Urinary bladder (tissue), 4 donors: ENCODE data around the gene SERPIND1. TPM values are rescaled to one million over a fixed set of nuclear protein-coding genes. Genes with fewer than 3 reads are reported as not detected.

Experiments
- DNase-seq: peaks from one replicate; pipeline ENCODE4 v3.0.0-alpha.2; 2015; ENCODE audit errors: extremely low spot score
- H3K27ac ChIP-seq: one replicate; pipeline ENCODE4 v1.5.1; 2013; ENCODE audit warnings: low read depth, mild to moderate bottlenecking, moderate library complexity
- H3K36me3 ChIP-seq: one replicate; pipeline ENCODE4 v1.6.1; 2013; ENCODE audit warnings: mild to moderate bottlenecking, moderate library complexity; ENCODE audit not compliant: insufficient read depth
- H3K4me1 ChIP-seq: one replicate; pipeline ENCODE4 v1.6.1; 2013; ENCODE audit warnings: mild to moderate bottlenecking, moderate library complexity; ENCODE audit not compliant: insufficient read depth
- H3K4me3 ChIP-seq: one replicate; pipeline ENCODE4 v1.5.1; 2013; ENCODE audit warnings: low read depth, low read length
- WGBS: extraction: QIAGEN DNeasy Blood & Tissue Kit; methylation state at CpG from one replicate; pipeline ENCODE4 v1.1.7; 2013; 5-methylcytosine and 5-hydroxymethylcytosine counted together
- polyA plus RNA-seq: library from polyadenylated mRNA; stranded (reverse); fragments of 200-250 nt; gene quantifications from one replicate; pipeline ENCODE4 v1.2.3, GENCODE V29; 2013
- total RNA-seq: library from RNA; depleted of rRNA; stranded (reverse); fragments of >200 nt; gene quantifications from one replicate; pipeline ENCODE4 v1.2.3, GENCODE V29; 2014
- donor health status: healthy with polysubstance abuse.
- donor health status: healthy.

SERPIND1 gene
- total and polyA plus RNA-seq, 2 donors: 0.16 to 1.2 TPM

- DNase-seq: no peak
- Histone ChIP-seq H3K27ac (no peak overlapping the region), H3K4me1 (no peaks in the 10 kb centered on the region), H3K4me3 (no peak overlapping the region), H3K36me3 (peaks cover 3% of the 10 kb centered on the region)
- 83% methylated on average over 8 of the region's 8 CpGs for WGBS
These were observed 12.1 kb downstream of the SERPIND1 start for GRCh38 chr22:20786048-20786447.

DNA sequence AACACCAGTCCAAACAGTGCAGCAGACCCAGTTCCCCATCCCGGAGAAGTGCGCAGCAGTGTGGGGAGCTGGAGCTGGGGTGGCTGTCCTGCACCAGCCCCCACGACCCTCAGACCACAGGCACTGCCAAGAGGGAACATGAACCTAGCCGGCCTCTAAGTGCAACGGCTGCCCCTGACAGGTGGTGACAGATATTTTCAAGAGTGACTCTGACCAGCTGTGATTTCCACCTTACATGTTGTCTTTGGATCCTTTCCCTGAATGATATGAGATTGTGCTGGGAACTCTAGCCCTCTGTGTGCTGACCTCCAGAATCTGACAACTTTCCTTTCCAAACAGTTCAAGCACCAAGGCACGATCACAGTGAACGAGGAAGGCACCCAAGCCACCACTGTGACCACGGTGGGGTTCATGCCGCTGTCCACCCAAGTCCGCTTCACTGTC, 12.6 kb downstream of the SERPIND1 start:
- H3K4me1 ChIP-seq: no peaks in the 10 kb centered on the region
- 72% methylated on average over 10 of the region's 10 CpGs for WGBS
- H3K27ac ChIP-seq: no peak overlapping the region
- DNase-seq: no peak
- no peak overlapping the region for H3K4me3 ChIP-seq
- H3K36me3 ChIP-seq: peaks cover 3% of the 10 kb centered on the region

DNA sequence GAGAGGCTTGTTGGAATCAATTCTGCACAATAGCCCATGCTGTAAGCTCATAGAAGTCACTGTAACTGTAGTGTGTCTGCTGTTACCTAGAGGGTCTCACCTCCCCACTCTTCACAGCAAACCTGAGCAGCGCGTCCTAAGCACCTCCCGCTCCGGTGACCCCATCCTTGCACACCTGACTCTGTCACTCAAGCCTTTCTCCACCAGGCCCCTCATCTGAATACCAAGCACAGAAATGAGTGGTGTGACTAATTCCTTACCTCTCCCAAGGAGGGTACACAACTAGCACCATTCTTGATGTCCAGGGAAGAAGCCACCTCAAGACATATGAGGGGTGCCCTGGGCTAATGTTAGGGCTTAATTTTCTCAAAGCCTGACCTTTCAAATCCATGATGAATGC, 13.3 kb downstream of the SERPIND1 start:
- no peak overlapping the region for H3K27ac ChIP-seq
- H3K4me3 ChIP-seq: no peak overlapping the region
- no peak for DNase-seq
- WGBS: 96% methylated on average over 4 of the region's 4 CpGs
- H3K36me3 ChIP-seq: peaks cover 3% of the 10 kb centered on the region
- no peaks in the 10 kb centered on the region for H3K4me1 ChIP-seq

GRCh38 chr22:20787746-20788626, 14.1 kb downstream of the SERPIND1 start:
- no peak for DNase-seq
- 90% methylated on average over 4 of the region's 4 CpGs for WGBS
- peaks cover 3% of the 10 kb centered on the region for H3K36me3 ChIP-seq
- no peaks in the 10 kb centered on the region for H3K4me1 ChIP-seq
- no peak overlapping the region for H3K4me3 ChIP-seq
- no peak overlapping the region for H3K27ac ChIP-seq

DNA sequence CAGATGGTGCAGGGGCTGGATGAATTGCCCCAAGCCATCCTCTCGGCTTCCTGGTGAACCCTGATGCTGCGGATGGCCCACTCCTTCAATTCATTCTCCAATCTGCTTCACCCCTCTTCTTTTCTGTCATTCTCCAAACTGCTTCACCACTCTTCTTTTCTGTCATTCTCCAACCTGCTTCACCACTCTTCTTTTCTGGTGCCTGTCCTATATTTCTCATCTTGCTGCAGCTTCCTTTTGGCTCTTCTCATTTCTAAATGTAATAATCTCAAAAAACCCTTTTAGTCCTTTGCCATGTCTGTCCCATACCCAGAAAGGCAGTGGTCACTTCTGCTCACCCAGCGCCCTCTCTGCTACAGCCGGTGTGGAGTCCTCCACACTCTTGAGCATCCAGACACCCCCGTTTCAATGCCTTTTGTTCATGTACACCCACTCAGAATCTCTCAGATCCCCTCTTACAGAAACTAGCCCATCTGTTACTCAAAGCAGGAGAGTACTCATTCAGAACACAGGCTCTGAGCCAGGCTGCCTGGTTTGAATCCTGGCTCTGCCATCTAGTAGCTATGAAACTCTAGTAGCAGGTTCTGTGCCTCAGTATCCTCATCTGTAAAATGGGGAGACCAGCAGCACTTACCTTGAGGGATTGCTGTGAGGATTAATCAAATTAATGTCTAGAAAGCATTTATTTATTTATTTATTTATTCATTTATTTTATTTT, 14.9 kb downstream of the SERPIND1 start:
- no peak overlapping the region for H3K27ac ChIP-seq
- peaks cover 3% of the 10 kb centered on the region for H3K36me3 ChIP-seq
- H3K4me1 ChIP-seq: no peaks in the 10 kb centered on the region
- H3K4me3 ChIP-seq: no peak overlapping the region
- 98% methylated on average over 5 of the region's 5 CpGs for WGBS
- DNase-seq: no peak

DNA sequence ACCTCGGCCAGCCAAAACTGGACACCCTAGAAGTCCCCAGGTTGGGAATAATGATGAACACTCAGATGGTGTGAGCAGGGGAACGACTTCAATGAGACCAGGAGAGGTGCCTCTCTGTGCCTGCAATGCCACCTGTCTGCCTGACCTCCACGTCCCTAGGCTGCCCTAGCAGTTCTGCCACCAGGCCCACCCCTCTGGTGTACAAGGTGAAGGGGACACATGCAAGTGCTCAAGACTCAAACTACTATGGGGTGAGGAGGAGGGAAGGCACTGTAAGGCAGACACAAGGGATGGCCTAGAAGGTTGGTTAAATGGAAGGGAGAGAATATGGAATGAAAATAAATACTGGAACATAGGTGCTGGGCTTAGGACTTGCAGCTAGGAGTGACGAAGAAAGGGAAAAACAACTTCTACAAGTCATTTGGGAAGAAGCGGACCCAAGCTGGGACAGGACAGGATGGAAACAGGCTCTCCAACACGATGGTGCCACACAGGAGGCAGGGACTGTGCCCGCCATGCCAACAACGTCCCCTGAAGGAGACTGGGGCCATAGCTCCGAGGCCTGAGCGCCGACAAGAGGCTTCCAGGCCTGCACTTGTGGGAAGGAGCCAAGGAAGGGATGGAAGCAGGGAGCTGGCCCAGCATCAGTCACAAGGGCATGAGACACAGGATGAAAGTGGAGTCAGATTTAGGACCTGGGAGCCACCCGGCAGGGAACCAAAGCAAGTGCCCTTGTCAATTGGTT, 18.5 kb downstream of the SERPIND1 start:
- DNase-seq: no peak
- no peak overlapping the region for H3K27ac ChIP-seq
- H3K36me3 ChIP-seq: peaks cover 5% of the 10 kb centered on the region

DNA sequence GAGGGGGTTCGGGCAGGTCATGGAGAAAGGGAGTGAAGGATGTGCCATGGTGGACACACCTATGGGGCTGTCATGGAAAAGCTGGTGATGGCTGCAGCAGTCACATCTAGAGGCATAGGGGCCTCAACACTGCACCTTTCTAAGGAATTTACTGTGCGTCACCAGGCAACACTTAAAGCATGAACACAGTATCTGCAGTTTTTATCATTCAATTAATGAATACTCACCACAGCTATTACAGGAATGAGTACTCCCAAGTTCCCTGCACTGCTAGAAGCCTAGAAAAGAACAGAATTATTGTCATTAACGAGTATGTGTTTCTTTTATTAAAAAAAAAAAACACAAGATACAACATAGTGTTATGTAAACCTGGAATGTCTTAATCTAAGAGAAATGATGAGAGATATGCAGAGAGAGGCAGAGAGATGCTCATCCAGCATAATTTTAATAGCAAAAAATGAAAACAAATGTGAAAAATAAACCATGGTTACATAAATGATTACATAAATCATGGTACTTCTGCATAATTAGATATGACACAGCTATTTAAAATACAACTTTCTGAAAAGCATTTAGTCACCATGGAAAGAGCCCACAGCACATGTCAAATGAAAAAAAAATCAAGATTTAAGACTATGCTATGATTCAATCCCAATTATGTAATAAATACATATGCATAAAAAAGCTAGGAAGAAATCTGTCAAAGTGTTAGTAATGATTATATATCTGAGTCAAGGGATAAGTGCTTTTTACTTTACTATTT, 19.2 kb downstream of the SERPIND1 start:
- no peak overlapping the region for H3K27ac ChIP-seq
- 78% methylated on average over 3 of the region's 3 CpGs for WGBS

More for the DNA sequence above, 18.5 kb downstream of the SERPIND1 start:
- Histone ChIP-seq H3K4me1 (no peaks in the 10 kb centered on the region), H3K4me3 (no peak overlapping the region)
- WGBS: 96% methylated on average over 12 of the region's 12 CpGs

GRCh38 chr22:20793748-20794649, 20.1 kb downstream of the SERPIND1 start:
- no peak overlapping the region for H3K4me3 ChIP-seq
- WGBS: 74% methylated on average over 13 of the region's 13 CpGs
- no peaks in the 10 kb centered on the region for H3K4me1 ChIP-seq
- no peak for DNase-seq
- peaks cover 5% of the 10 kb centered on the region for H3K36me3 ChIP-seq
- H3K27ac ChIP-seq: no peak overlapping the region

More for the DNA sequence above, 19.2 kb downstream of the SERPIND1 start:
- no peaks in the 10 kb centered on the region for H3K4me1 ChIP-seq
- DNase-seq: peak; percentile 13
- H3K36me3 ChIP-seq: peaks cover 5% of the 10 kb centered on the region
- H3K4me3 ChIP-seq: no peak overlapping the region

- no peak overlapping the region for H3K27ac ChIP-seq
- WGBS: 91% methylated on average over 7 of the region's 7 CpGs
- H3K4me3 ChIP-seq: no peak overlapping the region
- H3K36me3 ChIP-seq: peaks cover 9% of the 10 kb centered on the region
- H3K4me1 ChIP-seq: no peaks in the 10 kb centered on the region
- no peak for DNase-seq
These were observed 20.9 kb downstream of the SERPIND1 start for GRCh38 chr22:20794650-20795413.

DNA sequence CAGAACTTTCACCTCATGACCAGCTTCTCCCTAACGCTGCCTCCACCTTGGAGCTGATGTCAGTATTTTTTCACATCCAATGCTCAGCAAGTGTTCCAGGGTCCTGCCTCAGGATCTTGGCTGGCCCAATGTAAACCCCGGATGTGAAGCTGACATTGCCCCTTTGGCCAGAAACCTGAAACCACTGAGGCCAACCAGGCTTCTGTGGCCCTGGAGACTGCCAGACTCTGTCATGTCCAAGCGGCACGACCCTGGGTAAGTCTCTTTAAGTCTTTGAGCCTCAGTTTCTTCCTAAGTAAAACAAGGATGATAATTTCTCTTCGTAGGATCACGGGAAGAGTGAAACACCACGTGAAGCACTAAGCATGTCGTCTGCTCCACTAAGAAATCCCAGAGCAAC, 22.8 kb downstream of the SERPIND1 start:
- Histone ChIP-seq H3K4me3 (no peak overlapping the region), H3K36me3 (peaks cover 6% of the 10 kb centered on the region), H3K27ac (no peak overlapping the region), H3K4me1 (no peaks in the 10 kb centered on the region)
- no peak for DNase-seq
- WGBS: 93% methylated on average over 8 of the region's 8 CpGs

DNA sequence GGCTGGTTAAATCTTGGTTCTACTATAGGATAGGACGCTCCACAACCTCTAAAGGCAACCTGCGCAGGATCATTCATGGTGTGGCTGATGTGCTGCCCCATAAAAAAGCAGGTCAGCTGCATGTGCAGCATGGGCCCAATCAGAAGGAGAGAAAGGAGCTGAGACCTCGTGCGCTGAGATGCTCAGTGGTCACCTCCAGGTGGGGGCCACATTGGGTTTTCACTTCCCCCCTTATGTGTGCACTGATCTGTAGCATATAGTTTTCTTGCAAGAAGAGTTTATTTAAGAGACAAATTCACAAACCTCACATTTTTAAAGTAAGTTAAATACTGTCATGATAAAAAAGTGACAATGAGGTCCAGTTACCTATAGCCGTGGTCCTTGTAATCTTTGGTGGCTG, 24.3 kb downstream of the SERPIND1 start:
- Histone ChIP-seq H3K4me3 (no peak overlapping the region), H3K36me3 (peaks cover 6% of the 10 kb centered on the region), H3K27ac (no peak overlapping the region), H3K4me1 (no peaks in the 10 kb centered on the region)
- WGBS: 94% methylated on average over 5 of the region's 5 CpGs
- no peak for DNase-seq

GRCh38 chr22:20798974-20799373, 25.1 kb downstream of the SERPIND1 start:
- no peak for DNase-seq
- Histone ChIP-seq H3K27ac (no peak overlapping the region), H3K4me1 (no peaks in the 10 kb centered on the region), H3K4me3 (no peak overlapping the region), H3K36me3 (peaks cover 6% of the 10 kb centered on the region)
- 93% methylated on average over 10 of the region's 10 CpGs for WGBS
